Epithelial cell of prostate (primary cell): Measurements from ENCODE around the gene AKAP12.

Source experiments
- DNase-seq: peaks from one replicate; pipeline ENCODE4 v3.0.0-alpha.2; 2011; ENCODE audit warnings: low read depth, low spot score
- H3K27ac ChIP-seq: fragments of 450-650 bp; 2 replicates; pipeline ENCODE4 v1.5.1; 2017; ENCODE audit warnings: mild to moderate bottlenecking

Gene AKAP12

GRCh38 chr6:151239603-151240035 is at the start of gene AKAP12:
Gene AKAP12, plus strand, starts transcription at chr6:151239967. Its CDS starts 596 bp downstream, at chr6:151240563.
- DNase-seq: no peak
- H3K27ac ChIP-seq: no peak within 1 kb of the TSS

- no peak for DNase-seq
- no peak overlapping the region for H3K27ac ChIP-seq
These were observed 48.2 kb upstream of the AKAP12 start for GRCh38 chr6:151191527-151191926.

GRCh38 chr6:151196555-151196954 is 43.2 kb upstream of the AKAP12 start:
- no peak overlapping the region for H3K27ac ChIP-seq
- DNase-seq: no peak

GRCh38 chr6:151197556-151197955 is 42.2 kb upstream of the AKAP12 start:
- no peak overlapping the region for H3K27ac ChIP-seq
- DNase-seq: no peak

GRCh38 chr6:151199991-151200390 is 39.8 kb upstream of the AKAP12 start:
- DNase-seq: no peak
- H3K27ac ChIP-seq: no peak overlapping the region

GRCh38 chr6:151205721-151206600 is 33.8 kb upstream of the AKAP12 start:
- no peak overlapping the region for H3K27ac ChIP-seq
- no peak for DNase-seq

GRCh38 chr6:151207674-151208073 is 32.1 kb upstream of the AKAP12 start:
- no peak overlapping the region for H3K27ac ChIP-seq
- DNase-seq: no peak

GRCh38 chr6:151209071-151209831 is 30.5 kb upstream of the AKAP12 start:
- peak overlapping the region; percentile 1 for H3K27ac ChIP-seq
- peak; percentile 8 for DNase-seq

- DNase-seq: no peak
- H3K27ac ChIP-seq: no peak overlapping the region
These were observed 28.7 kb upstream of the AKAP12 start for GRCh38 chr6:151211075-151211474.

- DNase-seq: no peak
- H3K27ac ChIP-seq: no peak overlapping the region
These were observed 26.4 kb upstream of the AKAP12 start for GRCh38 chr6:151213352-151213751.

GRCh38 chr6:151215999-151216398 is 23.8 kb upstream of the AKAP12 start:
- no peak for DNase-seq
- no peak overlapping the region for H3K27ac ChIP-seq

GRCh38 chr6:151216804-151217203 is 23.0 kb upstream of the AKAP12 start:
- no peak overlapping the region for H3K27ac ChIP-seq
- no peak for DNase-seq

GRCh38 chr6:151219192-151219591 is 20.6 kb upstream of the AKAP12 start:
- DNase-seq: no peak

GRCh38 chr6:151224076-151224475 is 15.7 kb upstream of the AKAP12 start:
- no peak for DNase-seq
- no peak overlapping the region for H3K27ac ChIP-seq

More at GRCh38 chr6:151219192-151219591, 20.6 kb upstream of the AKAP12 start:
- no peak overlapping the region for H3K27ac ChIP-seq

- DNase-seq: no peak
These were observed 13.8 kb upstream of the AKAP12 start for GRCh38 chr6:151225919-151226318.

GRCh38 chr6:151228788-151229400 is 10.9 kb upstream of the AKAP12 start:
- H3K27ac ChIP-seq: no peak overlapping the region
- no peak for DNase-seq

More at GRCh38 chr6:151225919-151226318, 13.8 kb upstream of the AKAP12 start:
- H3K27ac ChIP-seq: no peak overlapping the region

GRCh38 chr6:151229401-151230276 is 10.1 kb upstream of the AKAP12 start:
- no peak overlapping the region for H3K27ac ChIP-seq
- DNase-seq: no peak

GRCh38 chr6:151230277-151230577 is 9.5 kb upstream of the AKAP12 start:
- no peak for DNase-seq
- no peak overlapping the region for H3K27ac ChIP-seq

- no peak overlapping the region for H3K27ac ChIP-seq
- DNase-seq: no peak
These were observed 6.9 kb upstream of the AKAP12 start for GRCh38 chr6:151232899-151233298.

- no peak for DNase-seq
- no peak overlapping the region for H3K27ac ChIP-seq
These were observed 6.0 kb upstream of the AKAP12 start for GRCh38 chr6:151233731-151234130.
